ENCODE data around the gene TNFSF9. TPM values are rescaled to one million over a fixed set of nuclear protein-coding genes. Genes with fewer than 3 reads are reported as not detected.
"Not testable (repeated sequence)": the region's sequence is repeated elsewhere in the genome, so short reads cannot be mapped to it uniquely, and the experiment has no call there.

The TNFSF9 gene
- total RNA-seq, 1 donor from 2014 or later: 5.5 TPM

GRCh38 chr19:6503407-6504201 lies 27.2 kb upstream of the TNFSF9 start:
- DNase-seq (ENCODE audit: low read depth): no peak
- H3K27me3 ChIP-seq (ENCODE audit: control insufficient read depth, insufficient read depth, low read length): peaks cover 14% of the 10 kb centered on the region
- no peak for FAIRE-seq
- H3K4me3 ChIP-seq (ENCODE audit: low read depth, low read length): no peak overlapping the region
- TF ChIP-seq CTCF (IDR thresholded peaks at IDR 0.05; ENCODE audit: insufficient read depth, low read length, severe bottlenecking): no peak
- no peaks in the 10 kb centered on the region for H3K36me3 ChIP-seq (ENCODE audit: control insufficient read depth, insufficient read depth, low read length)

DNA sequence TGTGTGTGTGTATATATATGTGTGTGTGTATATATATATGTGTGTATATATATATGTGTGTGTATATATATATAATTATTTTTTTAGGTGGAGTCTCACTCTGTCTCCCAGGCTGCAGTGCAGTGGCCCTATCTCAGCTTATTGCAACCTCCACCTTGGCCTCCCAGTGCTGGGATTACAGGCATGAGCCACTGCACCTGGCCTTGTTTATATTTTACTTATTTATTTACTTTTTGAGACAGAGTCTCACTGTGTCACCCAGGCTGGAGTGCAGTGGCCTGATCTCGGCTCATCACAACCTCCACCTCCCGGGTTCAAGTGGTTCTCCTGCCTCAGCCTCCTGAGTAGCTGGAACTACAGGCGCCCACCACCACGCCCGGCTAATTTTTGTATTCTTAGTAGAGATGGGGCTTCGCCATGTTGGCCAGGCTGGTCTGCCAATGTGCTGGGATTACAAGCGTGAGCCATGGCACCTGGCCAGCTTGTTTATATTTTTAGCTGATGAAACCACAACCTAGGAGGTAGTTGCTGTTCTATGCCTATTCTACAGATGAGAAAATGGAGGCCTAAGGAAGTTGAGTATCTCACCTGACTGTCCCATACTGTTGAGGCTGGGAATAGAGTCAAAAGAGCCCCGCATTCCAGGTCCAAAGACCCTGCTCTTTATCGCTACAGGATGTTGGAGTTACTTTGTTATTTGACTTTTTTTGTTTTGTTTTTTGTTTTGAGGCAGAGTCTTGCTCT lies 22.6 kb upstream of the TNFSF9 start:
- H3K36me3 ChIP-seq (ENCODE audit: control insufficient read depth, insufficient read depth, low read length); DNase-seq (ENCODE audit: low read depth); H3K4me3 ChIP-seq (ENCODE audit: low read depth, low read length); FAIRE-seq; H3K27me3 ChIP-seq (ENCODE audit: control insufficient read depth, insufficient read depth, low read length): not testable (repeated sequence)

DNA sequence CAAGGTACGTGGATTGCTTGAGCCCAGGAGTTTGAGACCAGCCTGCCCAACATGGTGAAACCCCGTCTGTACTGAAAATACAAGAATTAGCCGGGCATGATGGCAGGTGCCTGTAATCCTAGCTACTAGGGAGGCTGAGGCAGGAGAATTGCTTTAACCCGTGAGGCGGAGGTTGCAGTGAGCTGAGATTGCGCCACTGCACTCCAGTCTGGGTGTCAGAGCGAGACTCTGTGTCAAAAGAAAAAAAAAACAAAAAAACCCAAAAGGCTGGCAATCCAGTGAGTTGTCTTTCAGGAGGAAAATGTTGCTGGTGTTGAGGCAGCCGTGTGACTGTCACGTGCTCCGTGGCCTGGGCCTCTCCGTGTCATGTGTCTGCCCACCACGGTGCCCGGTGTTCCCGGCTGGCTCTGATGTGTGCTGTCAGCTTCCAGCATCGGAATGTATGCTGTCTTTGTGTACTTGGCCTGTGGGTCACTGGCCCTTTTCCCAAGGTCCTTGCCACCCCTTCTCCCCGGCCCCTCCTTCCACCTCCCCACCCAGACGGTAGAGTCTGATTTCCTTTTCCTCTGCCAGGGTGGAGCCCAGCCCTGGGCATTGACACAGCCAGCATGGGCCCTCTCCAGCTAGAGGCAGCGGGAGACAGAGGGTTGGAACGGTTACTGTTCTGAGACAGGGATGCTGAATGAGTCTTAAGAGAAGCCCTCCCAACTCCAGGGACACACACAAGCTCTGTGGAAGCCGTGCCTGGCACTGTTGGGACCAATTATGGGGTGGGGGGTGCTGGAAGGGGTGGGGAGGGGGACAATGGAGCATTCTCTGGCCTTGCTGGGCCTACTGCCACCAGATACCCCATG lies 21.5 kb upstream of the TNFSF9 start:
- FAIRE-seq: no peak
- no peak overlapping the region for H3K4me3 ChIP-seq (ENCODE audit: low read depth, low read length)
- H3K27me3 ChIP-seq (ENCODE audit: control insufficient read depth, insufficient read depth, low read length): no peaks in the 10 kb centered on the region
- H3K36me3 ChIP-seq (ENCODE audit: control insufficient read depth, insufficient read depth, low read length): no peaks in the 10 kb centered on the region
- no peak for DNase-seq (ENCODE audit: low read depth)
- no peak for TF ChIP-seq CTCF (IDR thresholded peaks at IDR 0.05; ENCODE audit: insufficient read depth, low read length, severe bottlenecking)

GRCh38 chr19:6510618-6511017 lies 20.2 kb upstream of the TNFSF9 start:
- FAIRE-seq (no peak), DNase-seq (ENCODE audit: low read depth) (no peak)
- Histone ChIP-seq H3K36me3 (ENCODE audit: control insufficient read depth, insufficient read depth, low read length) (no peaks in the 10 kb centered on the region), H3K4me3 (ENCODE audit: low read depth, low read length) (no peak overlapping the region), H3K27me3 (ENCODE audit: control insufficient read depth, insufficient read depth, low read length) (no peaks in the 10 kb centered on the region)
- TF ChIP-seq CTCF (IDR thresholded peaks at IDR 0.05; ENCODE audit: insufficient read depth, low read length, severe bottlenecking): no peak

DNA sequence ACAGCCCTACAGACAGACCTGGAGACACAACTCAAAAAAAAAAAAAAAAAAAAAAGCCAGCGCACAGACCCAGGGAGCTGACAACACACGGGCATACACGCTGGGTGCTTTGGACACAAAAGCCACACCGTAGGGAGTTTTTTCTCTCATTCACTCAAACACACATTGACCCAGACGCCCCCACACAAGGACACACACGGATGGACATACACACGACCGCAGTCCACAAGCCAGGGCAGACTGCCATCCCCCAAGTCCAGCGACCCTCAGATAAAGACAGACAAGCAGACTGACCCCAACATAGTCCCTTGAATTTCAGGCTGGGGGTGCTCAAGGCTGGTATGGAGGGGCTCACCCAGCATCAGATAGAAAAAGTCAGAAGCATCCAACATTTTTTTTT lies 16.7 kb upstream of the TNFSF9 start:
- H3K36me3 ChIP-seq (ENCODE audit: control insufficient read depth, insufficient read depth, low read length): no peaks in the 10 kb centered on the region
- no peak for TF ChIP-seq CTCF (IDR thresholded peaks at IDR 0.05; ENCODE audit: insufficient read depth, low read length, severe bottlenecking)
- no peak for FAIRE-seq

More for the DNA sequence above, 16.7 kb upstream of the TNFSF9 start:
- no peak overlapping the region for H3K4me3 ChIP-seq (ENCODE audit: low read depth, low read length)
- no peaks in the 10 kb centered on the region for H3K27me3 ChIP-seq (ENCODE audit: control insufficient read depth, insufficient read depth, low read length)
- no peak for DNase-seq (ENCODE audit: low read depth)

Measured in bronchial epithelial cell (primary cell).